IPS-NIHi7 (cell line): ENCODE results near the gene CPXM2.
A peak's percentile ranks its signal among the peaks of the same experiment; 100 is the strongest.
"Not testable (repeated sequence)": the region's sequence is repeated elsewhere in the genome, so short reads cannot be mapped to it uniquely, and the experiment has no call there.

Experiments
- DNase-seq: peaks from one replicate; pipeline ENCODE4 v3.0.0; 2012; ENCODE audit warnings: mixed read lengths; ENCODE audit errors: extremely low spot score

The CPXM2 gene

DNA sequence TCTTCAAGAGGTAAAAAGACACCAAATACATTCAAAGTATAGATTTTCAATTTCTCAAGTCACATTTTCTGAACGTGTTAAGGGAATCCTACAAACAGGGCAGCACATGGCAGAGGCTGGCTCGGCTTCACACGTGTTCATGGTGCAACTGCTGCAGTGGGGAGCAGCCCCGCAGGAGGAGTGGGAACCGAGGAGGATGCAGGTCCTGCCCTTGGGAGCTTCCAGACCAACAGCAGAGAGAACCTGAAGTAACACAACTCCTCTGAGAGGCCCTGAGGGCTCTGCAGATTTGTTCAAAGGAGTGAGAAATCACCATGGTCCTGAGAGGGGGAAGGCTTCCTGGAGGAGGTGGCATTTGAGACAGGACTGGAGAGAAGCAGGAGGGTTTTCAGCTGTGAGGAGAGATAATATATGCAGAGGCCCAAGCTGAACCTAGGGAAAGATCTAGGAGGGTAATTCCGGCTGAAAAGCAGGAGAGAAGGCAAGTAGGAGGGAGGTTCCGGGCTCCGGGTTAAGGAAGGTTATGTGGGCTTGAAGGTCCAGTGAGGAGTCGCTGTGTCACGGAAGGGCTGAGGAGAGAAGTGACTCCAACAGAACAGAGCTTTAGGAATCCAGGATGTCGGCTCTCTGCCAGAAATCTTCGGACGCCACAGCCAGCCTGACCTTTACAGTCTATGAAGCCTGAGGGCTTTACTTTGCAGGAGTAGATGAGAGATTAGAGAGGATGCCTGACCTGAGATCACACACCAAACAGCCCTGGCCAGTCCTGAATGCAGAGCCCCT is 148.0 kb downstream of the CPXM2 start:
- DNase-seq: no peak

DNA sequence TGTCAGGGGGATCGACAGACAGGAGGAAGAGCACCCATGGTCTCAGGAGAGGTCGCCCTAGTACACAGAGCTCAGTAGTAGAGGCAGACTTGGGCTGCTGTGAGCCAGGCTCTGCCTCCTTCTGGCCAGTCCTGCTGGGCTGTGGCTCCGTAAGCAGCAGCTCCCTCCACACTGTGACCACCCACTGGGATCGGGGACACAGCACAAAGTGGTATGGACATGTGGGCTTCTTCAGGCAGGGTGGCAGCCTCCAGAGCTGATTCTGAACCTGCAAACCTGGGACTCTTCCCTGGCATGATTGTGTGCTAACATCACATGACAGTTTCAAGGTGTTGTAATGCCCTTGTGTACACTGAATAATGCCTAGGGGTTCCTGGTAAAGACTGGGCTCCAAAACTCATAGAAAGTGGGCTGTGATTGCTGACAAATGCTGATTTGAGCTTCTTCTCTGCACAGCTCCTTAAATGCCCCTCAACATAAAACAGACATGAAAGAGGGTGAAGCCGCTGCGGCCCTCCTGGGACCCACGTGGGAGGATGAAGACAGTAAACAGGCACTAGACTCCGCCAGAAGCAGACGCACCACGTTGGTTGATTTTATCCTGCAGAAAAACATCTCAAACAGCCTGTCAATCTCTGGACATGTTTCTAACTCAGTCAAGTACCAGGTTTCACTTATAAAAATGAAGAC is 148.7 kb downstream of the CPXM2 start:
- no peak for DNase-seq

GRCh38 chr10:123741711-123742110 is 149.9 kb downstream of the CPXM2 start:
- no peak for DNase-seq

GRCh38 chr10:123741146-123741545 is 150.5 kb downstream of the CPXM2 start:
- no peak for DNase-seq

DNA sequence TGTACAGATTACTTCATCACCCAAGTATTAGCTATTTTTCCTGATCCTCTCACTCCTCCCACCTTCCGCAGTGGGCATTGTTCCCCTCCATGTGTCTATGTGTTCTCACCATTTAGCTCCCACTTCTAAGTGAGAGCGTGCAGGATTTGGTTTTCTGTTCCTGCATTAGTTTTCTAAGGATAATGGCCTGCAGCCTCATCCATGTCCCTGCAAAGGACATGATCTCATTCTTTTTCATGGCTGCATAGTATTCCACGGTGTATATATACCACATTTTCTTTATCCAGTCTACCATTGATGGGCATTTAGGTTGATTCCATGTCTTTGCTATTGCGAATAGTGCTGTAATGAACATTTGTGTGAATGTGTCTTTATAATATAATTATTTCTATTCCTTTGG is 154.7 kb downstream of the CPXM2 start:
- DNase-seq: not testable (repeated sequence)

- DNase-seq: peak; percentile 36
Observed at GRCh38 chr10:123729523-123729922, 162.1 kb downstream of the CPXM2 start.

GRCh38 chr10:123726836-123727235 is 164.8 kb downstream of the CPXM2 start:
- DNase-seq: no peak

DNA sequence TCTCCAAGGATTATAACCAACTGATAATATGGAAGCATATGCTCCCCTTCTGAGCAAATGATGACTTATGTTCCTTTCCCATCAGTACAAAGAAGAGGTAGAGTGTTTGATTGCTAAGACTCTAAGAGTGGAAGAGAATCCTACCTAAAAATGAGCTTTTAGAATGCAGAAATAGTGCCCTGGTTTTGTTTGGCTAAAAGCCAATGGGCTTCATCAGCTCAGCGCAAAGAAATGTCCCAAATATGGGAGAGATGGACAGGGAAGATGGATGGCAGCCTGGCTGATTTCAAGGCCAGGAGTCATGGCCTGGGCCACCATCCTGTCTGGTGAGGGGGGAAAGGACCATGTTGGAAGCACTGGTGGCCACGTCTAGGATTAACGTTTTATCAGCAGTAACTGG is 165.2 kb downstream of the CPXM2 start:
- no peak for DNase-seq

DNA sequence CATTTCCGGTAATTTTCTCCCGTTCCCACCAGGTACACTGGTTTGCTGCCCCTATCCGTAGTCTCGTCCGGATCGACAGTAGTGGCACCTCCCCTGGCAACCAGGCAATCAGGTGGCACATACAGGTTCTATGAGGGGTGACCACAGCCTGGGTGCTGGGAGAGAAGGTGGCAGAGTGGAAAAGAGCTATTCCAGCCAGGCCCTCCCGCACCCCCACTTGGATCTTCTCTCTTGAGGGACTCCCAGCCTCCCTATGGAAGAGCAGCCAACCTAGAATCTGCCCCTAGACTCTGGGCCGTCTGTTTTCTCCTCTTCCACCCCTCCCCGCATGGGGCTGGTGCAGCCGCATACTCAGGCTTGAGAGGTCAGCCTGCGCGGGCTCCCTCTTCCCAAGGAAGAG is 166.9 kb downstream of the CPXM2 start:
- DNase-seq: no peak

- no peak for DNase-seq
Observed at GRCh38 chr10:123722351-123722750, 169.3 kb downstream of the CPXM2 start.

DNA sequence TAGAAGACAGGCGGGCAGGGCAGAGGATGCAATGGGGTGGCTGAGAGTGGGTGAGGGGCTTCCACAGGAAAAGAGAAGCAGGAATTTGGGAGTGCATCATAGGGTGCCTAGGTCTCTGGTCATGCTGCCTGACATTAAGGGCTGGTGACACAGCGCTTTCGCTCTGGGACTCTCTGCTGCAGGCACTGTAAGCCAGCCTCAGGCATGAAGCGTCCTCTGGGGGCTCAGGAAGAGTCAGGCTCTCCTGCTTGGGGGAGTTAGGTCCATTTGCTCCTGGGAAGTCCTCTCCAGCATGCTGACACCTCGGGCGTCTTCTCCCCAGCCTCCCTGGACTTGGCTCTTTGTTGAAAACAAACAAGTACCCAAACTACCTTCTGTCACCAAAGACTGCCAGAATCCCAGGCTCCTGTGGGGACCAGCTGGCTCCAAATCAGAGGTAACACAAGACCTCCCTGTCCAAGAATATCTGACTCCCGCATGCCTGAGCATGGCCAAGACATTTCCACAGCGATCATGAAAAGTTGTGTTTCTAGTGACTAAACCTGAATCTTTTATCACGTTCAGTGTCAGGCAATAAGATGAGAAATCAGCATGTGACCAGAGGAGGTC is 170.1 kb downstream of the CPXM2 start:
- no peak for DNase-seq

DNA sequence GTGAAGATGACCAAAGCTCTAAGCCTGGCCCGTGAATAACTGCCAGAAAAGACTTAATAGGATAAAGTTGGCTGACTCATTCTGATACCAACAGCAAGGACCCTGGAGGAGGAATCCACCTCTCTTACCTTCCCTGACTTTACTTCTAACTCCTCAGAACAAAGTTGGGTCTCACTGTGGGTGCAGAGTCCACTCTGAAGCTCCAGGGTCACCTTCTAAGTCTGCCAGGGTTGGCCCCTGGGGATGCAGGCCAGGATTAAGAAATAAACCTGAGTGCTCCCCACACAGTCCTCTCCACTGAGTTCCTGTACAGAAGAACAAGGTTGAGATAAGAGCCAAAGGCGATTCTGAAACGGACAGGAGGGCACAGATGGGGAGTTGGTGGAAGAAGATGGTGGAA is 171.1 kb downstream of the CPXM2 start:
- DNase-seq: no peak

DNA sequence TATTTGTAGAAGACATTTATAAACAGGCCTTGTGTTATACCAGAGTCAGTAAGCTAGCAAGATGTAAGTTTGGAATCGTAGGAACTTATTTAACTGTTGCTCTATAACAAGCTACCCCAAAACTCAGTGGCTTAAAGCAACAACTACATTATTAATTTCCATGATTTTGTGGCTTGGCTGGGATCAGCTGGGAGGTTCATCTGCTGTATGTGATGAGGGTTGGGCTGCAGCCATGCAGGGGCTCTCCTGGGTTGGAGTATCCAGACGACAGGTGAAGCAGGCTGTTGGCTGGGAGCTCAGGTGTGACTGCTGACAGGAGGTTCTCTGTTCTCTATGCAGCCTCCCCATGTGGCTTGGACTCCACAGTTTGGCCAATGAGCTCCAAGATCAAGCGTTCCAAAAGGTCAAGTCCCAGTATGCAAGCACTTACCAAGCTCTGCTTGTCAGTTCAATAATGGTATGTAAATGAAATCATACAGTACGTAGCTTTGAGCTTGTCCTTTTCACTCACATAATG is 173.0 kb downstream of the CPXM2 start:
- DNase-seq: no peak

- no peak for DNase-seq
Observed at GRCh38 chr10:123717336-123717735, 174.3 kb downstream of the CPXM2 start.

DNA sequence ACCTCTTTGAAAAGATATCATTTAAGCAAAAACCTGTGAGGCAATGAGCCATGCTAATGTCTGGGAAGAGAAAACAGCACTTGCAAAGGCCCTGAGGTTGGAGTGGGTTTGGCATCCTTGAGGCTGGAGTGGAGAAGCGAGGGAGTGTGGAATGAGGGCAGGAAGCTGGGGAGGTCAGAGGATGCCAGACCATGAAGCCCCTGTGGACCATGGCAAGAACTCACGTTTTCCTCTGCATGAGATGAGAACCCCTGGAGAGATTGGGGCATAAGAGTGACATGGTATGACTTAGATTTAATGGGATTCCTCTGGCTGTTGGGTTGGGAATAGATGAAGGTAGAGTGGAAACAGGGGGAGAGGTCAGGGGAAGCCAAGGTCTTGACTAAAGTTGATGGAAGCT is 176.1 kb downstream of the CPXM2 start:
- DNase-seq: no peak

DNA sequence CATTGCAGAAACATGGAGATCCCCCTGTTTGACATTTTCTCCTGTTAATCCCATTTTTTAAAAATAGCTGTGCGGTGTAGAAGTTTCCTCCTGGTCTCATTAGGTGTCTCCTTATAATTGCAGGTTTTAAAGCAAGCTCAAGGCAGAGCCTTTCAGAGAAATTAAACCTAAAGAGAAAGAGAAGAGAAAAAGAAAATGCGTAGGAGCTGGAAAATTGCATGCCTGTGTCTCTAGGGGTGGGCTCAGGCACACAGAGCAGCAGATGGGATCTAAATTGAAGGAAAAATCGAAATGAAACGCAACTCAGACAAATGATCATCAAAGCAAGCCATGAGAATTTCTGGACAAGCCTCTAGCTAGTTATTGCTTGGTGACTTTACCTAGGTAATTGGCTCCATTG is 185.4 kb downstream of the CPXM2 start:
- no peak for DNase-seq

GRCh38 chr10:123704812-123705211 is 186.8 kb downstream of the CPXM2 start:
- peak; percentile 60 for DNase-seq

DNA sequence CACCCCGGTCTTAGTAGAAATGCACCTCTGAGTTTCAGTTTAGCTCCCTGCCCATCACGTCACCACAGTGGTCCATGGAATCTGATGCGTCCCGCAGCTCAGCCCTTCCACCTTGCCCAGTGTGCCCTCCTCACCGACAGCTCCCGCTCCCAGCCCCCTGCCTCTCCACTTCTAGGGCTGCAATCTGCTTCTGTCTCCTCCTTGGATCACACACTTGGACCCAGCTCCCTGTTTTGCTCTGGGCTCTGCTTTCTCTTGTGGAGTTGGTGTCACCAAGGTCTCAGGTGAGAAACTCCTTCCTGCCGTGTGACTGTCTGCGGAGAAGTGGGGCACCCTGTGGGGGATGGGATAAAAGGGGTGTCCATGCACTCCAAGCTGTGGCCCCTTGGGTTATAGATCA is 187.5 kb downstream of the CPXM2 start:
- DNase-seq: no peak

GRCh38 chr10:123703195-123703790 is 188.3 kb downstream of the CPXM2 start:
- no peak for DNase-seq
